HG03039 (cell line): ENCODE results near the gene SH3RF2.
"Not testable (repeated sequence)": the region's sequence is repeated elsewhere in the genome, so short reads cannot be mapped to it uniquely, and the experiment has no call there.

Source experiments
- ATAC-seq: cut with Tn5 transposase; IDR thresholded peaks from one replicate; pipeline ENCODE4 v1.9.1; 2021; ENCODE audit warnings: mild to moderate bottlenecking, moderate library complexity; ENCODE audit not compliant: unreplicated experiment

SH3RF2 gene

GRCh38 chr5:146002491-146002890 is 66.1 kb downstream of the SH3RF2 start:
- no peak for ATAC-seq

GRCh38 chr5:146003852-146004251 is 67.5 kb downstream of the SH3RF2 start:
- ATAC-seq = no peak

GRCh38 chr5:146005264-146005663 is 68.9 kb downstream of the SH3RF2 start:
- no peak for ATAC-seq

GRCh38 chr5:146005723-146006122 is 69.3 kb downstream of the SH3RF2 start:
- ATAC-seq = no peak

- ATAC-seq = no peak
Observed at GRCh38 chr5:146006470-146007190, 70.3 kb downstream of the SH3RF2 start.

- ATAC-seq = no peak
Observed at GRCh38 chr5:146007270-146007669, 70.9 kb downstream of the SH3RF2 start.

GRCh38 chr5:146007989-146008388 is 71.6 kb downstream of the SH3RF2 start:
- no peak for ATAC-seq

- no peak for ATAC-seq
Observed at GRCh38 chr5:146009020-146009419, 72.6 kb downstream of the SH3RF2 start.

GRCh38 chr5:146010447-146010846 is 74.1 kb downstream of the SH3RF2 start:
- not testable (repeated sequence) for ATAC-seq

GRCh38 chr5:146013761-146014160 is 77.4 kb downstream of the SH3RF2 start:
- no peak for ATAC-seq

- ATAC-seq = no peak
Observed at GRCh38 chr5:146015001-146015400, 78.6 kb downstream of the SH3RF2 start.

GRCh38 chr5:146016764-146017484 is 80.5 kb downstream of the SH3RF2 start:
- no peak for ATAC-seq

- ATAC-seq = no peak
Observed at GRCh38 chr5:146018514-146019375, 82.4 kb downstream of the SH3RF2 start.

- ATAC-seq = no peak
Observed at GRCh38 chr5:146020100-146020499, 83.7 kb downstream of the SH3RF2 start.

- no peak for ATAC-seq
Observed at GRCh38 chr5:146024034-146024433, 87.7 kb downstream of the SH3RF2 start.

GRCh38 chr5:146025114-146025680 is 88.8 kb downstream of the SH3RF2 start:
- no peak for ATAC-seq

- no peak for ATAC-seq
Observed at GRCh38 chr5:146025681-146026080, 89.3 kb downstream of the SH3RF2 start.

GRCh38 chr5:146026307-146027010 is 90.1 kb downstream of the SH3RF2 start:
- no peak for ATAC-seq

GRCh38 chr5:146027751-146028150 is 91.4 kb downstream of the SH3RF2 start:
- ATAC-seq = no peak

GRCh38 chr5:146032911-146033310 is 96.5 kb downstream of the SH3RF2 start:
- ATAC-seq = no peak

GRCh38 chr5:146034127-146034526 is 97.7 kb downstream of the SH3RF2 start:
- no peak for ATAC-seq
